ENCODE measurements around the gene MED17. TPM values are rescaled to one million over a fixed set of nuclear protein-coding genes. Genes with fewer than 3 reads are reported as not detected.
"Not testable (repeated sequence)": the region's sequence is repeated elsewhere in the genome, so short reads cannot be mapped to it uniquely, and the experiment has no call there.

The MED17 gene
- total and polyA plus RNA-seq, 4 donors = 9.2 to 56.8 (median 20.4) TPM

- no peak for TF ChIP-seq CTCF (IDR thresholded peaks at IDR 0.05; ENCODE audit: control extremely low read depth, extremely low read depth)
- no peak overlapping the region for H3K27ac ChIP-seq (ENCODE audit: low read depth in 1 of 2, low read length in 1 of 2)
- H3K4me1 ChIP-seq (ENCODE audit: control insufficient read depth in 5 of 5, insufficient read depth in 5 of 5, low read length in 5 of 5) = no peaks in the 10 kb centered on the region
- 98% methylated on average over 38 of the region's 38 CpGs for WGBS, 2 donors
- H3K4me3 ChIP-seq = no peak overlapping the region
- H3K36me3 ChIP-seq (ENCODE audit: control insufficient read depth in 4 of 4, insufficient read depth in 4 of 4, low read length in 4 of 4) = peaks cover 18 to 35% (median 27%) of the 10 kb centered on the region in 4 donors
- DNase-seq (no peak), ATAC-seq (ENCODE audit: insufficient read depth, low FRiP score) (no peak)
- H3K9me3 ChIP-seq (ENCODE audit: control insufficient read depth in 4 of 4, insufficient read depth in 3 of 4, low read length in 3 of 4) = peaks cover 0 to 2% (median 0%) of the 10 kb centered on the region in 4 donors
- no peak overlapping the region for H3K9ac ChIP-seq (ENCODE audit: insufficient read depth in 1 of 2, low read length in 2 of 2)
- no peaks in the 10 kb centered on the region for H3K27me3 ChIP-seq (ENCODE audit: control insufficient read depth in 3 of 3, insufficient read depth in 3 of 3, low read length in 2 of 3)
Observed at GRCh38 chr11:93757924-93758865, 25.9 kb upstream of the MED17 start.

DNA sequence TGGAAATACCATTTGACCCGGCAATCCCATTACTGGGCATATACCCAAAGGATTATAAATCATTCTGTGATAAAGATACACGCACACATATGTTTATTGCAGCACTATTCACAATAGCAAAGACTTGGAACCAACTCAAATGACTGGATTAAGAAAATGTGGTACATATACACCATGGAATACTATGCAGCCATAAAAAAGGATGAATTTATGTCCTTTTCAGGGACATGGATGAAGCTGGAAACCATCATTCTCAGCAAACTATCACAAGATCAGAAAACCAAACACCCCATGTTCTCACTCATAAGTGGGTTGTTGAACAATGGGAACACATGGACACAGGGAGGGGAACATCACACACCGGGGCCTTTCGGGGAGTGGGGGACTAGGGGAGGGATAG is 25.0 kb upstream of the MED17 start:
- DNase-seq; H3K4me1 ChIP-seq (ENCODE audit: control insufficient read depth in 5 of 5, insufficient read depth in 5 of 5, low read length in 5 of 5); ATAC-seq (ENCODE audit: insufficient read depth, low FRiP score); H3K27me3 ChIP-seq (ENCODE audit: control insufficient read depth in 3 of 3, insufficient read depth in 3 of 3, low read length in 2 of 3); H3K9me3 ChIP-seq (ENCODE audit: control insufficient read depth in 4 of 4, insufficient read depth in 3 of 4, low read length in 3 of 4); H3K9ac ChIP-seq (ENCODE audit: insufficient read depth in 1 of 2, low read length in 2 of 2); H3K4me3 ChIP-seq; H3K27ac ChIP-seq (ENCODE audit: low read depth in 1 of 2, low read length in 1 of 2): not testable (repeated sequence)
- peaks cover 18 to 37% (median 30%) of the 10 kb centered on the region in 4 donors for H3K36me3 ChIP-seq (ENCODE audit: control insufficient read depth in 4 of 4, insufficient read depth in 4 of 4, low read length in 4 of 4)
- 92 to 95% methylated on average over 4 of the region's 4 CpGs for WGBS, 2 donors

DNA sequence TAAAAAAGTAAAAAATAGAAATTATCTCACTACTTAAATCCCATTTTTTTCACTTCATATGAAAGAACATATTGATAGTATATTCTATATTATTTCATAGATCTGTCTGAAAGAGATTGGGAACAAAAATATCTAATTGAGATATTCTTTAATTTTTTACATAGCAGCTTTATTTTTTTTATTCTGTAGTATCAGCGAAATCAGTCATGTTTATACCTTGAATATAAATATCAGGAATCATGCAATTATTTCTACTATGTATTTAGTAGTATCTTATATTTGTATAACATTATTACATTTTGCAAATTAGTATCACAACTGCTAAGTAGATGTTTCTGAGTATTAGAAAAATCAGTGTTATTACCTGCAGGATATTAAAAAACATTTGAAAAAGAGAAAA is 22.2 kb upstream of the MED17 start:
- H3K4me3 ChIP-seq = no peak overlapping the region
- H3K27me3 ChIP-seq (ENCODE audit: control insufficient read depth in 3 of 3, insufficient read depth in 3 of 3, low read length in 2 of 3) = no peaks in the 10 kb centered on the region
- ATAC-seq (ENCODE audit: insufficient read depth, low FRiP score) (no peak), DNase-seq (no peak)
- H3K4me1 ChIP-seq (ENCODE audit: control insufficient read depth in 5 of 5, insufficient read depth in 5 of 5, low read length in 5 of 5) = peaks cover 0 to 3% (median 0%) of the 10 kb centered on the region in 5 donors
- H3K36me3 ChIP-seq (ENCODE audit: control insufficient read depth in 4 of 4, insufficient read depth in 4 of 4, low read length in 4 of 4) = peaks cover 11 to 30% (median 23%) of the 10 kb centered on the region in 4 donors
- 97 to 100% methylated on average over 1 of the region's 1 CpG for WGBS, 2 donors
- H3K9ac ChIP-seq (ENCODE audit: insufficient read depth in 1 of 2, low read length in 2 of 2) = no peak overlapping the region
- TF ChIP-seq CTCF (IDR thresholded peaks at IDR 0.05; ENCODE audit: control extremely low read depth, extremely low read depth) = no peak
- H3K27ac ChIP-seq (ENCODE audit: low read depth in 1 of 2, low read length in 1 of 2) = no peak overlapping the region
- H3K9me3 ChIP-seq (ENCODE audit: control insufficient read depth in 4 of 4, insufficient read depth in 3 of 4, low read length in 3 of 4) = peaks cover 0 to 2% (median 0%) of the 10 kb centered on the region in 4 donors

DNA sequence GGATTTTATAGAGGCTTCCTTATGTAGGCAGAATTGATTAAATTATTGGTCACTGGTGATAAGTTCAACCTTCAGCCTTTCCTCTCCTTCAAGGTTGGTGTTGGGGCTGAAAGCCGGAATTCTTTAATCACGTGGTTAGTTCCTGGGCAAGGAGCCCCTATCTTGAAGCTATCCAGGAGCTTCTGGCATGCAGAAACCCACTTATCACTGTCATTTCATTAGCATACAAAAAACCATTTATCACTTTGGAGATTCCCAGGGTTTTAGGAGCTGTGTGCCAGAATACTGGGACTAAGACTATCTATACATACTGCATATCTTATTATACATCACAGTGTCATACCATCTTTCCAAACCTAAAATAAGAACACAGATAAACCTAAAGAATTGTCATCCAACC is 18.5 kb upstream of the MED17 start:
- no peaks in the 10 kb centered on the region for H3K9me3 ChIP-seq (ENCODE audit: control insufficient read depth in 4 of 4, insufficient read depth in 3 of 4, low read length in 3 of 4)

More for the DNA sequence above, 18.5 kb upstream of the MED17 start:
- no peak for TF ChIP-seq CTCF (IDR thresholded peaks at IDR 0.05; ENCODE audit: control extremely low read depth, extremely low read depth)
- Histone ChIP-seq H3K4me1 (ENCODE audit: control insufficient read depth in 5 of 5, insufficient read depth in 5 of 5, low read length in 5 of 5) (peaks cover 0 to 3% (median 0%) of the 10 kb centered on the region in 5 donors), H3K4me3 (no peak overlapping the region), H3K36me3 (ENCODE audit: control insufficient read depth in 4 of 4, insufficient read depth in 4 of 4, low read length in 4 of 4) (peaks cover 0 to 18% (median 12%) of the 10 kb centered on the region in 4 donors), H3K27ac (ENCODE audit: low read depth in 1 of 2, low read length in 1 of 2) (no peak overlapping the region), H3K27me3 (ENCODE audit: control insufficient read depth in 3 of 3, insufficient read depth in 3 of 3, low read length in 2 of 3) (no peaks in the 10 kb centered on the region), H3K9ac (ENCODE audit: insufficient read depth in 1 of 2, low read length in 2 of 2) (no peak overlapping the region)
- DNase-seq (no peak), ATAC-seq (ENCODE audit: insufficient read depth, low FRiP score) (no peak)
- 78 to 97% methylated on average over 2 of the region's 2 CpGs for WGBS, 2 donors

All from lung (tissue), 12 donors.